Ecto neural progenitor cell (in vitro differentiated cells): ENCODE measurements around the gene ETFBKMT.

Experiments
- DNase-seq: peaks from one replicate; pipeline ENCODE4 v3.0.0-alpha.2; 2018; ENCODE audit warnings: low spot score

Gene ETFBKMT, protein sequence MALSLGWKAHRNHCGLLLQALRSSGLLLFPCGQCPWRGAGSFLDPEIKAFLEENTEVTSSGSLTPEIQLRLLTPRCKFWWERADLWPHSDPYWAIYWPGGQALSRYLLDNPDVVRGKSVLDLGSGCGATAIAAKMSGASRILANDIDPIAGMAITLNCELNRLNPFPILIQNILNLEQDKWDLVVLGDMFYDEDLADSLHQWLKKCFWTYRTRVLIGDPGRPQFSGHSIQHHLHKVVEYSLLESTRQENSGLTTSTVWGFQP

DNA sequence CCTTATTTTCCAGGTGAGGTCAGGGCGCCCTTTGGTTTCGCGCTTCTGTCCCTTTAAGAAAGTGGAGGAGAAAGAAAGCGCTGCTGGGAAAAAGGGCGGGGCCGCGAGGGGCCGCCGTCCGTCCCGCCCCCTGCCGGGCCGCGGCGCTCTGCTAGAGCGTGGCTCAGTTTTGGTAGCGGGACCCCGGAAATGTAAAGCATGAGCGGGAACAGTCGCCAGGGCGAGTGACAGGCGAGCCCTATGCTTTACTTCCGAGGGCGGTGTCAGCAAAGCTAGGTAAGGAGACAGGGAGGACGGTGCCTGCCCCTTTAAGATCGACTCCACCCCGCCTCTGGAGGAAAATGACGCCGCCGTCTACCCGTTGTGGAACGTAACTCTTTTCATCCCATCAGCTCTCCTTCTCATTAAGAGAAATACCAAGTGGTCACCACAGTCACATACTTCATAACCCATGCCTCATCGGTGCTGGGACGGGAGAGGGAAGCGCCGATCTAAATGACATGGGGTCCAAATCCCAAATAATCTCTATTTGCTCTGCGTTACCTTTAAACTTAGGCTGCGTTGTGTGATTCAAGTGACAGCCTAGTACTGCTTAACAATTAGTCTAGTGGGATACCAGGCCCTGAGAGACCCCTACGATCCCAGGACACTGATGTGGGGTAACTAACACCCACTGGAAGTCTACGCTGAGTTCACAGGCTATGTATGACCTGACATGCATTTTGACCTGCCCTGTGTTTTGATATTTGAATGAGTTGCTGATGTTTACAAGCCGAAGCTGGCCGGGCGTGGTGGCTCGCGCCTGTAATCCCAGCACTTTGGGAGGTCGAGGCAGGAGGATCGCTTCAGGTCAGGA lies at the start of gene ETFBKMT:
Gene ETFBKMT (plus strand): TSS at position 602 of the 856 bp plus-strand sequence. CDS start 2,266 bp downstream, outside the sequence.
- peak; percentile 94 for DNase-seq

DNA sequence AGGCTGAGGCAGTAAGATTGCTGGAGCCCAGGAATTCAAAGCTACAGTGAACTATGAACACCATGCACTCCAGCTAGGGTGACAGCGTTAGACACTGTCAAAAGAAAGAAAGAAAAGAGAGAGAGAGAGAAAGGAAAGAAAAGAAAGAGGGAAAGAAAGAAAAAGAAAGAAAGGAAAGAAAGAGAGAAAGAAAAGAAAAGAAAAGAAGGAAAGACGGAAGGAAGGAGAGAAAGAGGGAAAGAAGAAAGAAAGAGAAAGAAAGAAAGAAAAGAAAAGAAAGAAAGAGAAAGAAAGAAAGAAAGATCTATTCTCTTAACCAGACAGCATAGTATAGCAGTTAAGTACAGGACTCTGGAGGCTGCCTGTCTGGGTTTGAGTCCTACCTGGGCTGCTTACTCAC lies 46.7 kb upstream of the ETFBKMT start:
- no peak for DNase-seq

DNA sequence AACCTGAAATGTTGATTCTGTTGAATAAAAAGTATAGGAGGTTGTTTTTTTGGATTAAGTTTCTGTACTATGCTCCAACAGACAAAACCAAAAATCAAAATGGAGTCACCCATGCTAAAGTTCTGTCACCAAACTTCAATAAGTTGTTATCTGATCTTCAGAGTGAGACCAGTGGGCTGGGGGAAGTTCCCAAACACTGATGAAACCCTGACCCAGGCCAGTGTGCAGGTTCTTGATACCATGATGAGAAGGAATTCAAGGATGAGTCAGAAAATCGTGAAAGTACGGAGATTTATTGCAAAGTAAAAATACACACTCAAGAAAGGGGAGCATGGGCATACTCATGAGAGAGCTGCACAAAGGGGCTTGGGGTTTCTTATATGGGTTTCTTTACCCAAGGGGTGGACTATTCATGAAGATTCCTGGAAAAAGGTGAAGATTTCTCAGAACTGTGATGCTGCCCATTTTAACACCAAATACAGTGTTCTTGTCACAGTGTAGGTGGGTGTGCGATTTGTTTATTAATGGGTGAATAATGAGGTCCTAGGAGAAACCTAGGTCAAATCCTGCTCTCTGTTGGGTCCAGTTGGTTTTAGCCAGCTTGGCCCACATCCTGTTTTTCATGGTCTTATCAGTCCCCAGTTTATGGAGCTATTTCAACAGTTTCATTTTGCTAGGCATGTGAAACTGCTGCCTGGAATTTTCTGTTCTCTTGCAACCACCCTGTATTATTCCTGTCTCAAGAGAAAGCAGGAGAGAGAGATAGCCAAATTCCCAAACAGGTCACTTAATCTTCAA lies 41.1 kb upstream of the ETFBKMT start:
- peak; percentile 11 for DNase-seq

DNA sequence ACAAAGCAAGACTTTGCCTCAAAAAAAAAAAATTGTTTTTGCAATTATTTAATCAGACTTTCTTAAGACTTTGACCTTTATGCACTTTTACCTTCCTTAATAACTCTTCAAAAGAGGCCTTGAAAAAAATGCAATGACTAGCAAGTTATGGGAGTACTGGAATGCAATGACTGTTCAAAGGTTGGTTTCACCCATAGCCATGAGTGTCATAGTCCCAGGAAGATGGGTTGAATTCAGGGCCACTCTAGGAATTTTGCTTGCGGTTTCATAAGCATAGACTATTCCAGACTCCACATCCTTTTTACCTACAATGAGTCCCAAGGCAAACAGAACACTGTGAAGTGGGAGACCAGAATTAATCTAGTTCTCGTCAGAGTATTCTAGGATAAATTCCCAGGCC lies 39.2 kb upstream of the ETFBKMT start:
- DNase-seq: no peak

DNA sequence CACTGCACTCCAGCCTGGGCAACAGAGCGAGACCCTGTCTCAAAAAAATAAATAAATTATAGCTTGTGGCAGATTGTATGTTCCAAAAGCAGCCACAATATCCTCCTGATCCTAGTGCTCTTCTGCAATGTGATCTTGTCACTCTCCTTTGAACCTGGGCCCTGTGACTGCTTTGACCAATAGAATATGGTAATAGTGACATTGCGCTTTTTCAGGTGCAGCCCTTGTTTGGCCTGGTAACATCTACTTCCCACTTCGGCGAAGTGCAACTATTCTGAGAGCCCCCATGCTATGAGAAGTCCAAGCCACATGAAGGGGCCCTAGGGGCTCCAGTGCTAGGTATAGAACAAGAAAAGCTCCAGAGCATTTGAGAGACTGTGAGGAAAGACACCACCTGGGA lies 37.5 kb upstream of the ETFBKMT start:
- DNase-seq: no peak

DNA sequence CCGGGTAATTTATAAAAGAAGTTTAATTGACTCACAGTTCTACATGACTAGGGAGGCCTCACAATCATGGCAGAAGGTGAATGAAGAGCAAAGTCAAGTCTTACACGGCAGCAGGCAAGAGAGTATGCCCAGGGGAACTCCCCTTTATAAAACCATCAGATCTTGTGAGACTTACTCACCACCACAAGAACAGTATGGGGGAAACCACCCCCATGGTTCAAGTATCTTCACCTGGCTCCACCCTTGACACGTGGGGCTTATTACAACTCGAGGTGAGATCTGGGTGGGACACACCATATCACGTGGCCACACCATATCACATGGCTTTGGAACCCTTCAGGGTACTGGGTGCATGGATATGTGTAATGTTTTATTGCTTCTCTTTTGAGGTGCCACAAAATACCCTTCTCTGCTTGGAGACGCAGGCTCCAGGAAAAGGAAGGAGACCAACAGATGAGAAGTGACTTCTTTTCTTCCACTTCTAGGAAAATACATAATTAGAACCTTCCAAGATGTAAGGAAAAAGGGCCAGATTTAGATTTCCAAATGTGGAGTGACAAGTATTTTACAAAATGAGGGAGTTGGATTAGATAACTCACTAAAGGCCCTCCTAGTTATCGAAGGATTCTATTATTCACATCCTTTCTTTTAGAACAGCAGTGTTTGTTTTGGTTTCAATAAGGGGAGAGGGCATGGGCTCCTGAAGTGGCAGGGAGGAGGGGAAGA lies 33.1 kb upstream of the ETFBKMT start:
- no peak for DNase-seq

DNA sequence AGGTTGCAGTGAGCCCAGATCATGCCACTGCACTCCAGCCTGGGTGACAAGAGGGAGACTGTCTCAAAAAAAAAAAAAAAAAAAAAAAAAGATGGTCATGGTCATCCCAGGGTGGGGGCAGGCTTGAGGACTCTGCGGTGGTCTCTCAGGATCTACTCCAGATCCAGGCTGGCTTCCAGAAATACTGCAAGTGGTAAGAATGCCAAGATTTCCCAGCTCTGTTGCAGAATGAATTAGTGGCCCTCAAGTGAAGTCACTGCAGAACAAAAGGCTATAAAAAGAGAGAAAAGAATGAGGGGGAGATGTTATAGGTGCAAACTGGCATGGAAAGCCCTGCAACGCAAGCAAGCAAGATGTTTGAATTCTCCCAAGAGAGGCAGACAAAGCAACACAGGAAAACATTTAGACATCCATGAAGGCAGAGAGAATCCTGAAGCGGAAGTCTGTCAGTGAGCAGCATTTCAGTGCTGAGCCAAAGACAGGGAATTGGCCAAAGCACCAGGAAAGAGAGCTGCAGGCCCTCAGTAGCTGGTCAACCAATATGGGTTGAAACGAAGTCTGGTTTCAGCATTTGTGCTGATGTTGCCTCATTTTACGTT lies 31.9 kb upstream of the ETFBKMT start:
- DNase-seq: no peak

DNA sequence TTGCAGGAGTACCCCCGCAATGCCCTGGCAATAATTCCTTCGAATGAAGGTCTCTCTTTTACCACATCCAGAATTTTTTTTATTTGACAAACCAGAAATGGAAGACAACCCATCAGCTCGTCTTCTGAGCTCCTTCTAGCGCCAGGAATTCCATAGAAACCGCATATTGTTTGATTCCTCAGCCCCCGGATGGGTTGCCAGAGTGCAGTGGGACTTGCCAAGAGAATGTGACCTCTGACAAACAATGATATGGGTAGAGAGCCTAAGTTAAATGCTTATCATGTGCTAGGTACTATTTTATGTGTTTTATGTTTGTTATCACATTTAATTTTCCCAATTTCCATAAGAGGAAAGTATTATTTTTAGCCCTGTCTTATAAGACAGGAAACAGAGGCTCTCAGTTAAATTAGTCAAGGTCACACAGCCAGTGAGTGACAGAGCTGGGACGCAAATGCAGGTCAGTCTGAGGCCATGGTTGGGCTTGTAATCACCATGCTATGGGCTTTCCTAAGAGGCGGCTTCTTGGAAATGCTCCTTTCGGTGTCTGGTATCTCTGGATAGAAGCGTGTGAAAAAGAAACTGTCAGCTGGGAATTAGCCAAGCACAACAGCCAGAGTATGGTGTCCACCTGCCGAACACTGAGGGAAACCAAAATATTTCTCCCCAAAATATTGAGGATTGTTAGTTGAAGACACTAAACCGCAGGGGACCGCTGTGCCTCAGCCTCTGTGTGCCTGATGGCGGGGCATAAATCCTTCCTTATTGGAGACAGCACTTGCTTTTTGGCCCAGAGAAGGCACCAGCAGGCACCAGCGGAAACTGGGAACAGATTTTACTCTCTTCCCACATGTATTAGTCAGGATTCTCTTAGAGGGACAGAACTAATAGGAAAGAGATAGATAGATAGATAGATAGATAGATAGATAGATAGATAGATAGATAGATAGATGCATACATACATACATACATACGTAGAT lies 29.4 kb upstream of the ETFBKMT start:
- no peak for DNase-seq

DNA sequence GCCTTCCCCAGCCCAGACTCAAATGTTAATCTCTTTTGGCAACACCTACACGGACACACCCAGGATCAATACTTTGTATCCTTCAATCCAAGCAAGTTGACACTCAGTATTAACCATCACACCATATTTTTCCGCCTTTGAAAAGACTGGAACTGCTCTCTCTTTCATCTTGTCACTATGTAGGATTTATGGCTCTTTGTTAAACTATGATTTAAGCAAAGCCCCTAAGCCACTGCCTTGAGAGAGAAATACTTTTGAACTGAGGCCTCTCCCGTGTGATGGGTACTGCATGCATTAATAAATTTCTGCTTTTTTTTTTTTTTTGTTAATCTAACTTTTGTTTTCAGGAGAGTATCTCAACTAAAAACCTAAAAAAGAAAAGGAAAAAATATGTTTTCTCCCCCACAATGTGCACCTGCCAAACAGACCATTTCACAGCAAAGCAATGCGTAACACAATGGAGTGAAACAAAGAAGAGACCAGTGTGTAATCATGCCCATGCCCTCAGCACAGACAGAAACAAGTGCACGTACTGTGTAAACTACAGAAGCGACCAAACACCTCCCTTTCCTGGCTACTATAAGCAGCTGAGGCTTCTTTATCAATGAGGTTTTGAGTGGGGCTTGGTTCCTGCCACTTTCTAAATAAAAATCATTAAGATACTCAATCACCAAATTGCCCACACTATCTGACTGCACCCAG lies 28.3 kb upstream of the ETFBKMT start:
- no peak for DNase-seq

DNA sequence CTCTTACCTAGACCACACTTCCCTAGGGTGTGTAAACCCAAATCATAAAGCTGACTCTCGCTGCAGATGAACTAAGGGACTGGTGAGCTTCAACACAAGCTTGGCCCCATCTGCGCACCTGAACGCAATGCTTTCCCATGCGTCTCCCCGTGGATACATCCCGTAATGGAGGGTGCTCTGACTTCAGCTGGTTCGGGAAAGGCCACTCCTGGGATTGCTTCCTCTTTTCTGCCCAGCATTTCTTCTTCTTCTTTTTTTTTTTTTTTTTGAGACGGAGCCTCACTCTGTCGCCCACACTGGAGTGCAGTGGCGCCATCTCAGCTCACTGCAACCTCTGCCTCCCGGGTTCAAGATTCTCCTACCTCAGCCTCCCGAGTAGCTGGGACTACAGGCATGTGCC lies 27.7 kb upstream of the ETFBKMT start:
- no peak for DNase-seq

DNA sequence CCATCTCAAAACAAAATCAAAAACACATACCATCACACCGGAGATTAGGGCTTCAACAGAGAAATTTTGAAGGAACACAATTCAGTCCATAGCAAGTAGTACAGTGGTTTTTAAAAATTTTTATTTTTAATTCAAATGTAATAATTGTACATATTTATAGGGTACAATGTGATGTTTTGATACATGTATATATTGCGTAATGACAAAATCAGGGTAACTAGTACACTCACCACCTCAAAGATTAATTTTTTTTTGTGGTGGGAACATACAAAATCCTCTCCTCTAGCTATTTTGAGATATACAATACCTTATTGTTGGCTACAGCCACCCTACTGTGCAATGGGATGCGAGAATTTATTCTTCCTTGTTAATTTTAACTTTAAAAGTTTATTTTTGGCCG lies 26.0 kb upstream of the ETFBKMT start:
- DNase-seq: no peak

DNA sequence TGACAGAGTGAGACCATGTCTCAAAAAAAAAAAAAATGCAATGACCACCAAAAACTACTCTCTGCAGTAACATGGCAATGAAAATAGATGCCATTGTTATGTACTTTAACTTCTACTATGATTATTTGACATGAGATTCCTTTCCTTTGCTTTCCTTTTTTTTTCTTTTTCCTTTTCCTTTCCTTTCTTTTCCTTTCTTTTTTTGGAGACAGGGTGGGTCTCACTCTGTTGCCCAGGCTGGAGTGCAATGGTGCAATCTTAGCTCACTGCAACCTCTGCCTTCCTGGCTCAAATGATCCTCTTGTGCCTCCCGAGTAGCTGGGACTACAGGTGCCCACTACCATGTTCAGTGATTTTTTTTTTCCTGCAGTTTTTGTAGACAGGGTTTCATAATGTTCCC lies 24.9 kb upstream of the ETFBKMT start:
- no peak for DNase-seq

DNA sequence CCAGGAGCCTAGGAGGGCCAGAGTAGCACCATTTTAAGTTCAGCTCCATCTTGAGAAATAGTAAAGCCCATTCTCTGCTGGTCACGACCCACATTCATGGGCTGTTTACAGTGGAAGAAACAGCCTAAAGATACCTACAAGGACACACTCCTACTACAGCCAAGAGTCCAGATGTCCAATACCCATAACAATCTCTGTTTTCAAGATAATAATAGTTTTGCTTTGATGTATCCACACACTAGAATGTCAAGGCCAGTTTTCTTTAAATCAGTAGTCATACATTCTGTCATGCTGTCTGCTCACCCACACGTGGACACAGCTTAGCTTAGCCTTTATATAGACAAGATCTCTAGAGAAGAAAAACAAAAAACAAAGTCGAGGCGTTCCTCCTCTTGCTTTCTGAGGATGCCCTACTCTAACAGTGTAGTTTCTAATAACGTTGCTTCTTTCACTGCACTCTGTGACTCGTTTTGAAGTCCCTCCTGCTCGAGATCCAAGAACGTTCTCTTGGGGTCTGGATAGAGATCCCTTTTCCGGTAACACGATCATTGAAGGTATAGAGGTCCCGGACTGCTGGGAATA lies 17.9 kb upstream of the ETFBKMT start:
- no peak for DNase-seq

DNA sequence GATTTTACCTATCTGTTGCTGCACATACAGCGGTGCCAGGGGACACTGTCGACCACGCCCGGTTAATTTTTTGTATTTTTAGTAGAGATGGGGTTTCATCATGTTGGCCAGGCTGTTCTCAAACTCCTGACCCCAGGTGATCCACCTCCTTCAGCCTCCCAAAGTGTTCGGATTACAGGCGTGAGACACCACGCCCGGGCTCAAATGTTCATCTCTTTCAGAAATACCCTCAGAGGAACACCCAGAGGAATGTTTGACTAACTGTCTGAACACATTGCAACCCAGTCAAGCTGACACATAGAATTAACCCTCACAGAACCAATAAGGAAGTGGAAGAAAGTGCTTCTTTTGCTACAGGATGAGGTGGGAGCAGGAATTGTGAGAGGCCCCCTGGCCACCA lies 15.0 kb upstream of the ETFBKMT start:
- no peak for DNase-seq

DNA sequence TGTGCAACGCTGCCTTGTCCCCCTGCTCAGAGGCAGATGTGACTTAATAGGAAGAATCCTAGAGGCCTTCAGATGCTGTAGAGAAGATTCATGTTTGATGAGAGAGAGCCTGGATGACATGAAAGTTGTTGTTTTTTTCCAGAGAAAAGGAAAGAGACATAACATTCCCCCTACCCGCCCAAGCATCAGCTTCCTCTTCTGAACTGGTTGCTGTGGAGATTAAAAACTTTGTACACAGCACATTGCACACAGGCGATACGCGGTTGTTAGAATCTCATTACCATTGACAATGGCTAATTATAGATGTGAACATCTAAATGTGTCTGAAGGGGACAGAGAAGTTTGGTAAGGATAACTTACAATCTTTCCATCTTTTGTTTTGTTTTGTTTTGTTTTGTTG lies 13.6 kb upstream of the ETFBKMT start:
- no peak for DNase-seq

DNA sequence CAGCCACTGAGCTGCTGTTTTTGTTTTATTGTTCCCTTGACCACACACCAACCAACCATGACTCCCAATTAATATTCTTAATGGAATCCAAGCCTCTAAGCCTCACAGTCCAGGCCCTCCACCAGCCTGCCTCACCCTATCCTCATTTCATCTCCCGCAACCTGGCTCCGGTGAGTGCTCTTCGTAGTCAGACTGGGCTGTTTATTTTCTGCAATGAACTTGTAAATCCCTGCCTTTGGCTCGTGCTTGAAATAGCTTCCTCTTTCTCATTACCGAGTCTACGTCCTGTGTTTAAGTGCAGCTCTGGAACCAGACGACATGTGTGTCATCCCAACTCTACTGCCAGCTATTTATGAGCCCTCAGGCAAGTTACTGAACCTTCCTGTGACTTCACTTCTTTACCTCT lies 12.4 kb upstream of the ETFBKMT start:
- no peak for DNase-seq

DNA sequence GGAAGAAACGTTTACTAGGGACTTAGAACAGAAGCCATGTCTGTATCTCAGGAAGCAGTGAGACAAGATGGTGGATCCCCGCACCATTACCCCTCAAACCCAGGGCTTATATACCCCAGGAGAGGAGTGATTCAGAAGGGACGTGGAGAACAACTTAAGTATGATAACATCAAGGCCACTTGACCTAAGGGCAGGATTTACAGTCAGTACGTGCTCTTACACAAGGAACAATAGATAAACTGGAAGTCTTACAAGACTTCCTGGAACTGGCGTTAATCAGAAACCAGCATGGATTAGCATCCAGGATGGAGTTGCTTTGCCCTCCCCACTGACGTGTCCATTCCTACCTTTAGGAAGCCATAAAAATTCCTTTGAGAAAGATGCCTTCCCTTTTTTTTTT lies 8.6 kb upstream of the ETFBKMT start:
- DNase-seq: no peak

DNA sequence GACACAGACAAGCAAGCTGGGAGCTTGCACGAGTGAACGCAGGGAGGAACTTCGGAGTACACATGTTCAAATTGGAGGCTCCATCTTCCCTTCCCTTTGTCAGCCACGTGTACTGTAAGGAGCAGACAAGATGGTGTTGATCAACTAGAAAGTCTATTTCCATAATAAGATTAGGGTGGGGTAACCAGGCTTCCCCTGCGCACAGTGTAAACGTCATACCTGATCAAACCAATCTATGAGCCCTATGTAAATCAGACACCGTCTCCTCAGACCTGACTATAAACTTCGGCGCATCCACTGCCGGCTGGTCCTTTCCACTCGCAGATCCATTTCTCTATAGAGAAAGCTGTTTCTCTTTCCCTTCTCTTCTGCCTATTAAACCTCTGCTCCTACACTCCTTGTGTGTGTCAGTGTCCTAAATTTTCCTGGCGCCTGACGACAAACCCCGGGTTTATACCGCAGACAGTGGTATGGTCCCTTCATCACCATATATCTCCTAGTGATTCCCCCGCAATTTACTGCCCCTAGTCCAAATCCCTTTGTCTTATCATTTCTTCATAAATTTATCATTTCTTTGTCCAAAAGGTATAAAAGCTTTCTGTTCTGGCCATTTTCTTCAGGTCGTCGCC lies 7.5 kb upstream of the ETFBKMT start:
- DNase-seq: no peak

DNA sequence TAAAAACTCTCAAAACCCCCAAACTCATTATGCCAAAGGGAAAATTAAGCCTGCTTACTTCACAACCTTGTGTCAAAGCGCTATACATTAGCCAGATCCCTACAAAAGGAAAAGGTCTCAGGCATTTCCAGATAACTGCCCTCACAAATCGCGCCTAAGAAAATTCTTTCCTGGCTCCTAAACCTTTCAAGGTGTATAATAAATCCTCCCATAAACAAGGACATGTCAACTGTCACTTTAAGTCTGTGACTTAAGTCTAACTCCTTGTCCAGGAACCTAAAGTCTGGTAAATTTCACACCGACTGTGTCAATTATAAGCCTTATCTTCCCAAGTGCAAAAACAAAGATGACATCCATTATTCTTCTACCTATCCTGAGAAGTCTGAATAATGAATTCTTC lies 4.3 kb upstream of the ETFBKMT start:
- DNase-seq: no peak
